H1 (cell line): ENCODE measurements around the gene VGLL4. TPM values are rescaled to one million over a fixed set of nuclear protein-coding genes. Genes with fewer than 3 reads are reported as not detected.

ENCODE experiments used
- ATF2 ChIP-seq: IDR thresholded peaks from 2 replicates; pipeline ENCODE4 v1.6.1; 2012; ENCODE audit warnings: low read length, inconsistent platforms
- TAF1 ChIP-seq: IDR thresholded peaks from 2 replicates; pipeline ENCODE4 v1.6.1; 2011; ENCODE audit warnings: mild to moderate bottlenecking, low read depth, low read length
- polyA plus RNA-seq, 7 experiments: library from polyadenylated mRNA; depleted of rRNA in 3 of 7; stranded (reverse) in 5 of 7; unstranded in 2 of 7; fragments of >200 nt in 5 of 7; fragments of 200-250 nt in 2 of 7; gene quantifications; 1 replicate in 5 of 7; 2 replicates in 1 of 7; 4 replicates in 1 of 7; pipeline versions ENCODE4 v1.2.1 to v1.2.3, GENCODE V29; 2011 to 2013; ENCODE audit warnings: missing spikeins in 2 of 7, mixed read lengths in 2 of 7
- total RNA-seq: library from RNA; stranded (reverse); fragmentation: NEBNext Ultra II Directional; extraction: Animal tissue kit (Norgen Biotek cat#: 25700); gene quantifications from 2 replicates; pipeline ENCODE4 v1.2.1, GENCODE V29; 2021

VGLL4 gene
- total and polyA plus RNA-seq, 2 of the 8 experiments (the other 6 are each of a cell fraction or from before 2014, with no cell fraction given) = 45.1 to 50.0 TPM

GRCh38 chr3:11613319-11613718 lies 30.4 kb downstream of the VGLL4 start (continued):
- TF ChIP-seq ATF2 (no peak), TAF1 (no peak)
- TF ChIP-seq, all 59 proteins: peak for 0
